Stomach (tissue), 4 donors: Measurements from ENCODE around the gene SERPINA5.

ENCODE experiments used
- CTCF ChIP-seq, 7 experiments: fragments of 450-650 bp in 4 of 7; fragments of 200-600 bp in 3 of 7; sonication (generic) in 3 of 7; IDR thresholded peaks; one replicate each; pipeline ENCODE4 v1.5.1; 2016 to 2019; ENCODE audit warnings: antibody characterized with exemption in 7 of 7, control low read depth in 2 of 7, mild to moderate bottlenecking in 1 of 7
- EP300 ChIP-seq: sonication (generic); formaldehyde crosslinking; IDR thresholded peaks from one replicate; pipeline ENCODE4 v1.6.1; 2017; ENCODE audit warnings: antibody characterized with exemption

- no peak for TF ChIP-seq CTCF (IDR thresholded peaks at IDR 0.05)
- no peak for TF ChIP-seq EP300
These were observed 31.2 kb upstream of the SERPINA5 start for GRCh38 chr14:94550041-94550440.
